Left ventricle myocardium superior (tissue), 1 donor: Measurements from ENCODE around the gene APOL6. TPM values are rescaled to one million over a fixed set of nuclear protein-coding genes. Genes with fewer than 3 reads are reported as not detected.

Experiments
- ATAC-seq: fragments of 200-7000 bp; cut with Tn5 transposase; one replicate; pipeline ENCODE4 v1.9.1; 2020; ENCODE audit warnings: mild to moderate bottlenecking, moderate library complexity
- DNase-seq: peaks from one replicate; pipeline ENCODE4 v3.0.0-alpha.2; 2020
- intact Hi-C: fragments of 100-400 bp; cut with micrococcal nuclease; formaldehyde crosslinking; loops from one replicate; pipeline ENCODE4 v1.11.0; 2022
- total RNA-seq: library from RNA; stranded (reverse); fragmentation: NEBNext Ultra II Directional; extraction: Animal tissue kit (Norgen Biotek cat#: 25700); gene quantifications from one replicate; pipeline ENCODE4 v1.2.1, GENCODE V29; 2021
- donor health status: DM: no; HTN: yes; CAD: no; lungs with severe emphysema.

APOL6 gene
- total RNA-seq, 1 donor from 2014 or later = 5.2 TPM

DNA sequence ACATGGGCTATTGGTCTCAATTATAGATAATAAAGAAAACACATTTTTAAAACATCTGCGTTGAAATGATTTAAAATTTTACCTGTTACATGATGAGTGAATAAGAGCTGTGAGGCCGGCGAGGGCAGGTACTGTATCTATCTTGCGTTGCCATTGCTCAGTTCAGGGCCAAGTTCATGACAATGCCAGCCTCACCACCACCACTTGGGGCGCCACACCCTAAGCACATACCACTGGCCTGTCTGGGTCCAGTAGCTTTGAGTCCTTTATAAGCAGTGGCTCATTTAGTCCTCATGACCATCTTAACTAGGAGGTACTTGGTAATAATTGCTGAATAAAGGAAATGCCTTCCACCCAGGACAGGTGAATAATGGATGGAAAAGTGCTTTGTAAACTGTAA, 16.6 kb upstream of the APOL6 start:
- intact Hi-C loops = no loop called here
- DNase-seq = no peak
- no peak for ATAC-seq

GRCh38 chr22:35632935-35633334, 15.3 kb upstream of the APOL6 start:
- DNase-seq = no peak
- no peak for ATAC-seq
- intact Hi-C loops = no loop called here

DNA sequence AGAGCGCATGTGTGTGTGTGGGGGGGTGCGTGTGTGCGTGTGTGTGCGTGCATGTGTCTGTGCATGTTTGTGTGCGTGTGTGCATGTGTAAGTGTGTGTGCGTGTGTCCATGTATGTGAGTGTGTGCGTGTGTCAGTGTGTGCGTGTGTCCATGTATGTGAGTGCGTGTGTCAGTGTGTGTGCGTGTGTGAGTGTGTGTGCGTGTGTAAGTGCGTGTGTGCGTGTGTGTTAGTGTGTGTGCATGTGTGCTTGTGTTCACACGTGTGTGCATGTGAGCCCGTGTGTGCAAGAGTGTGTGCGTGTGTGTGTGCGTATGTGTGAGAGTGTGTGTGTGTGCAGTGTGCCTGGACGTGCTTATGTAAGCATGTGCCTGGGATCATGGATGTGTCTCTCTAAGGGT, 14.7 kb upstream of the APOL6 start:
- intact Hi-C loops = no loop called here
- no peak for DNase-seq
- no peak for ATAC-seq

DNA sequence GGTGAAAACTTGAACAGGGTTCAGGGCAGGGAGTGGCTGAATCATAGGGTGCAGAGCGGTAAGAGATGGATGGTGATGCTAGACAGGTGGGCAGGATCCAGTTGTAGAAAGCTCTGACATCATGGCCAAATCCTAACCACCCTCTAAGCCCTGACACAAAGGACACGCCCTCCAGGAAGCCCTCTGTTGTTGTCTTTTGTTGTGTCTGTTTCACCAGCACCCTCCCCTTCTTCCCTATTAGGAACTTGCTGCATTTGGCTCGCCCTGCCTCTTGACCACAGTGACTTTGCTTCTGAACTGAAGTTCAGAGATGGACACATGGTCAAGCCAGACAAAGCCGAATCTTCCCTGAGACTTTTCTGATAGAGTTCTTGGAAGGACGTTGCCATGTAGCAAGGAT, 14.2 kb upstream of the APOL6 start:
- DNase-seq (no peak), ATAC-seq (no peak)
- intact Hi-C loops = no loop called here

DNA sequence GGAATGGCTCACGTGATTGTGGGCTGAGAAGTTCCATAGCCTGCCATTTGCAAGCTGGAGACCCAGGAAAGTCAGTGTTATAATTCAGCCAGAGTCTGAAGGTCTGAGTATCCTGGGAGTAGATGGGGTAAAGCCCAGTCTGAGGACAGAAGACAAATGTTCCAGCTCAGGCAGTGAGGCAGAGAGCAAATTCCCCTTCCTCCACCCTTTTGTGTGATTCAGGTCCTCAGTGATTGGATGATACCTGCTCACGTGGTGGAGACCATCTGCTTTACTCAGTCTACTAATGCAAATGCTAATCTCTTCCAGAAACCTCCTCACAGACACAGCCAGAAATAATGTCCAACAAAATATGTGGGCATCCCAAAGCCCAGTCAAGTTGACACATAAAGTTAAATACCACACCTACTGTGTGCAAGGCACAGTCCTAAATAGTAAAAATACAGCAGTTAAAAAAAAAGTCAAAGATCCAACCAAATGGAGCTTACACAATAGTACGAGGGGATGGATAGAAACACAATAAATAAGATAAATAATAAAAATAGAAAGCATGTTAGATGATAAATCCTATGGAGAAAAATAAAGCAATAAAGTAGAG, 13.2 kb upstream of the APOL6 start:
- no peak for DNase-seq
- intact Hi-C loops = no loop called here
- ATAC-seq = no peak

GRCh38 chr22:35637254-35637653, 11.0 kb upstream of the APOL6 start:
- ATAC-seq (no peak), DNase-seq (no peak)
- intact Hi-C loops = no loop called here

- DNase-seq = no peak
- ATAC-seq = peak; percentile 44
- intact Hi-C loops = no loop called here
Measured at GRCh38 chr22:35638001-35638400, 10.2 kb upstream of the APOL6 start.

DNA sequence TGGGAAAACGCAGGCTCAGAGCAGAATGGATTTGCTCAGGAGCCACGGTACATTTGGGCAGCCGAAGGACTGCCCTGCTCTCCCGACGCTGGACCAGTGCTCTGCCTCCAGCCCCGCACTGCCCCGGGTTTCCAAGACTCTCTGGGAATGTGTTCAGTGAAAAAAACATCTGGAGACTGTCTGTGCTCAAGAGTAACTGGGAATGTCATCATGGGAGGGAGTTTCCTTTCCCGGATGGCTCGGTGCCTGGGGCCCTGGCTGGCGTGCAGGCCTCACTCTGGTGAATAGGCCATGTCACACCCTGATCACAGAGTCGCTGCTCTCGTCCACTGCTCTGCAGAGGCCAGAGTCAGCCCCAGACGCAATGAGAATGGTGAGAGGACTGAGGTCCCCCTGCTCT, 9.8 kb upstream of the APOL6 start:
- peak; percentile 97 for ATAC-seq
- intact Hi-C loops = no loop called here
- DNase-seq = peak; percentile 92

DNA sequence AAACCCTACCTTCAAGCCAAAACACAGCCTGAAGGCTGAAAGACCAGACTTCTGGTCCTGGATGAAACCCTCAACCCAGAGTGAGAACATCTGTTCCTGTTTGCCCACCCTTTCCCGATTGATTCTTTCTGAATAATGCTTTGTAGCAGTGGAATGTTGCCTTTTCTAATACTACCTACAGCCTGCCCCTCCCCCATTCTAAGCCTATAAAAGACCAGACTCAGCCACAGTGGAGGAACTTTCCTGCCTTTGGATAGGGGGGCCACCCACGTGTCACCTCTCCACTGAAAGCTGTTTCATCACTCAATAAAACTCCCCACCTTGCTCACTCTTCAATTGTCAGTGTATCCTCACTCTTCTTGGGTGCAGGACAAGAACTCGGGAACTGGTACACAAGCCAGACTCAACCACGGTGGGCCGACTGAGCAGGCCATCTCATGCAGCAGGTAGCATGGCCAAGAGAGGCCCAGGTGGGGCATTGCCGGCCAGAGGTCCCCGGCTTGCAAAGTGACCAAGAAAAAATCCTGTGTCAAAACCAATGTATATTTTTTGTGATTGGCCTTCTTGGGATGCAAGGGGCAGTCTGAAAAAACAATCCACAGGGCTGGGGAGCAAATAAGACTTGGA, 6.6 kb upstream of the APOL6 start:
- no peak for DNase-seq
- no peak for ATAC-seq
- intact Hi-C loops = no loop called here

DNA sequence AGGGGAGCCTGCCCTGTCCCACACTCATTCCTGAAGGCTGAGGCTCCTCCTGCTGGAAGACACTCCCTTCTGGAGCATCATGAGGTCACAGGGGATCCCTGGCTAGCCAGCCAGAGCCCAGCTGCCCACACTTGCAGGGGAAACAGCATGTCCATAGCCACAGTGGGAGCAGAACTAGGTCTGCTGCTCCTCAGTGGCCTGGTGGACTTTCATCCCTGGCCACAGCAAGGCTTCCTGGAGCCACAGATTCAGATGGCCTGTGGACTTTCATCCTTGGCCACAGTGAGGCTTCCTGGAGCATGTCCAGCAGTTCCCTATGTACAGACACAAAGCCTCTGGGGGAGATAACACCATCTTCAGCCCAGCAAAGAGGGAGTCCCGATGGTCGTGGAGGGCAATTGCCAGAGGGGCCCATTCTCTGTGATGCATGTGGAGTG, 5.9 kb upstream of the APOL6 start:
- intact Hi-C loops = no loop called here
- ATAC-seq = no peak
- DNase-seq = peak; percentile 51

- no peak for DNase-seq
- no peak for ATAC-seq
- intact Hi-C loops = no loop called here
Measured at GRCh38 chr22:35643991-35644390, 4.3 kb upstream of the APOL6 start.

- intact Hi-C loops = no loop called here
- DNase-seq = no peak
Measured at GRCh38 chr22:35645646-35646045, 2.6 kb upstream of the APOL6 start.

DNA sequence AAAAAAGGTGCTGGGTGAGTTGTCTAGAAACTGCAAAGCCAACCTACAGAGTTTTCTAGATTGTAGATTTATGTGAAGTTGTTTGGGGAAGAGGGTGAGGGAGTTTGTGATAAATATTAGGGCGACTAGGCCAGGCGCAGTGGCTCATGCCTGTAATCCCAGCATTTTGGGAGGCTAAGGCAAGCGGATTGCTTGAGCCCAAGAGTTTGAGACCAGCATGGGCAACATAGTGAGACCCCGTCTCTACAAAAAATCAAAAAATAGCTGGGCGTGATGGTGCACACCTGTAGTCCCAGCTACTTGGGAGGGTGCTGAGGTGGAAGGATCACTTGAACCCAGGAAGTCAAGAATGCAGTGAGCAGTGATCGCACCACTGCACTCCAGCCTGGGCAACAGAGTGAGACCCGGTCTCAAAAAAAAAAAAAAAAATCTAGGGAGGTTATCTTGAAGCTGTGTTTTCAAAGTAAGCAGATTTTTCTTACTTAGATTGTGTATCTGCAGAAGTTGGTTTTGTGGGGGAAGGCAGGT, 844 bp downstream of the APOL6 start:
- ATAC-seq (peak; percentile 9), DNase-seq (no peak)
- intact Hi-C loops = no loop called here

More at GRCh38 chr22:35645646-35646045, 2.6 kb upstream of the APOL6 start:
- ATAC-seq = no peak

DNA sequence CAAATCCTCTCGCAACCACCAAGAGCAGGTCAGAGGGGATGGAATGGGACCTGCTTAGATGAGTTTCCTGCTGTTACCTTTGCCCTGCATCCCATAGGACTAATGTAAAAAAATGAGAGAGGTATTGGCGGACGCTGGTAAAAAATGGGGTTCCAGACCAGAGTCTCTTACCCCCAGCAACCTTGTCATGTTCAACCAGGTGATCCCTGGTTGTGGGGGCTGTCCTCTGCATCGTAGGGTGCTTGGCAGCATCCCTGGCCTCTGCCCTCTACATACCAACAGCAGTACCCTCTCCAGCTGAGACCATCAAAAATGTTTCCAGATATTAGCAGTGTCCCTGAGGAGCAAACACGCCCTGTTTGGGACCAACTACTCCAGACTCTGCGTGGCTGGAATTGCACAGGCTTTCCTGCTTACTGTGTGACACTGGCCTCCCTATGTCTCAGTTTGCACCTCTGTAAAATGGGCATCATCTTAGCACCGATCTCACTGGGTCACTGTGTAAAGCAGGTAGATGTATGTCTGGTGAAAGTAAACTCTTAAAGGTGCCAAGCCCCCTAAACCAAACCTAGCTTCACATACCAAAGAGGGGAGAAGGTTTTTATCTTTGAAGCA, 1.5 kb downstream of the APOL6 start:
- intact Hi-C loops = no loop called here
- ATAC-seq = no peak
- no peak for DNase-seq

DNA sequence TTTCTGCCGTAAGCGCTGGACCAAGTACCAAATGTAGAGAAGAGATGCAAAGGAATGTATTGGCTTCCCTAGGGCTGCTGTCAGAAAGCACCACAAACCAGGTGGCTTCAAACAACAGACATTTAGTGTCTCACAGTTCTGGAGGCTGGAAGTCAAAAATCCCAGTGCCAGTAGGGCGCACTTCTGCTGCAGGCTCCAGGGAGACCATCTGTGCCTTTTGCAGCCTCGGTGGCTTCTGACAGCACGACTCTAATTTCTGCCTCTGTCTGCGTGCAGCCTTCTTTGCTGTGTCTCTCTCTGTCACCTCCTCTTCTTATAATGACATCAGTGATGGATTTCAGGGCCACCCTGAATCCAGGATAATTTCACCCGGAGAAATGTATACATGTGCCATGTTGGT, 2.8 kb downstream of the APOL6 start:
- DNase-seq (no peak), ATAC-seq (no peak)
- intact Hi-C loops = no loop called here

DNA sequence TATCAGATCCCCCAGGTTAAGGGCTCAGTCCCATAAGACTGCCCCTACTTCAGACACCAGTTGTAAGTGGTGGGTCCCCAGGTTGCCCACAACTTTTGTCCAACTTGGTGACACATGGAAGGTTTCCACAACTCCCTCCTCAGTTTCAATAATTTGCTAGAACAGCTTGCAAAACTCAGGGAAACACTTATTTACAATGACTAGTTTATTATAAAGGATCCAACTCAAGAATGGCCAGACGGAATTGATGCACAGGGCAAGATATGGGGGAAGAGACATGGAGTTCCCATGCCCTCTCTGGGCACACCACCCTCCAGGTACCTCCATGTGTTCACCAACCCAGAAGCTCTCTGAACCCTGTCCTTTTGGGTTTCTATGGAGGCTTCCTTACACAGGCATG, 5.6 kb downstream of the APOL6 start:
- DNase-seq (no peak), ATAC-seq (no peak)
- intact Hi-C loops = no loop called here

DNA sequence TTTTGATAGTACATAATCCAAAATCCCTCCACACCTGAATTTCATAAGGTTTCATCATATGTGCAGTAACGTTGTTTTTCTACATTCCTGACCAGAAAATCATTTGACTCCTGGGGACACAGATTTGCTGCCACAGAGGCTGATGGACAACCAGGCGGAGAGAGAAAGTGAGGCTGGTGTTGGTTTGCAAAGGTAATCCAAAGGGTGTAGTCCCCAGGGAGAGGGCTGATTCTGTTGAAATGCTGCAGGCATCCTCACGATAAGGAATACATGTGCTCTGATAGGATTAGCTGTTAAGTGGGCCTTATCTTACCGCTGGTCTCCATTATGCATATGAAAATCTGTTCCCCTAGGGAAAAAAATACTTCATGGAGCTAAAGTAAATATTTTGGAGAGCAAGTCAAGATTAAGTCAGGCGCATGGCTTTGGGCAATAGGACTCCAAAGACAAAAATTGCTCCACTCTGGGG, 8.1 kb downstream of the APOL6 start:
- ATAC-seq (no peak), DNase-seq (no peak)
- intact Hi-C loops = no loop called here

- peak; percentile 23 for ATAC-seq
- intact Hi-C loops = no loop called here
- no peak for DNase-seq
Measured at GRCh38 chr22:35657571-35658312, 9.5 kb downstream of the APOL6 start.

GRCh38 chr22:35660291-35661127, 12.3 kb downstream of the APOL6 start:
- no peak for DNase-seq
- no peak for ATAC-seq
- intact Hi-C loops = no loop called here
